HG02885 (cell line): ENCODE measurements around the gene PIGR.
A peak's percentile ranks its signal among the peaks of the same experiment; 100 is the strongest.

ENCODE experiments used
- ATAC-seq: cut with Tn5 transposase; IDR thresholded peaks from one replicate; pipeline ENCODE4 v1.9.1; 2021; ENCODE audit warnings: mild to moderate bottlenecking; ENCODE audit not compliant: unreplicated experiment, poor library complexity

PIGR gene

DNA sequence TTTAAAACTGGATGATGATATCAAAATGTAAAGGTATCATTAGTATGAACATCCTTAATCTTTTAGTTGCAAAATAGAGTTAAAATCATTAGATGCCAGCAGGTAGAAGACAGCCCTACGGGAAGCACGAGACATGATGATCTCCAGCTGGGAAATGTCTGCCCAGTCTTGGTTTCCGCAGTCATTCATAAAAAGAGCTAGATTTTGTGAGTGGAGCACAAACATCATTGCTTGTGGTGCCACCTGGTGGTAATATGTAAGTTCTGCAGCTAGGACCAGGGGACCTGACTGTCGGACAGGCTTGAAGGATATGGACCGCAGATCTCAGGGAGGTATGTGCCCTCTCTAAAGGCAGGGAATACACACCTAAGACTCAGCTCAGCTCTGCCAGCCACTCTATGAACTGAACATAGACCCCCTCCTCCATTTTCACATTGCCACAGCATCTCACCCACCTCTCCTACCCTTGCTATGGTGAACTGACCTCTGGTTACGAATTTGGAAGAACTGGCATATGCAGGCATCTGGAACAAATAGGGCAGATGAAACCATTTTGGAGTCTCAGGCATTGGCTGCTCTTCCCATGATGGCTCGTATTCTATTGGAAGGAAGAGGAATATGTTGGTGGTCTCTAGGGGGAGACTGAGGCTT is 33.7 kb downstream of the PIGR start:
- ATAC-seq: no peak

DNA sequence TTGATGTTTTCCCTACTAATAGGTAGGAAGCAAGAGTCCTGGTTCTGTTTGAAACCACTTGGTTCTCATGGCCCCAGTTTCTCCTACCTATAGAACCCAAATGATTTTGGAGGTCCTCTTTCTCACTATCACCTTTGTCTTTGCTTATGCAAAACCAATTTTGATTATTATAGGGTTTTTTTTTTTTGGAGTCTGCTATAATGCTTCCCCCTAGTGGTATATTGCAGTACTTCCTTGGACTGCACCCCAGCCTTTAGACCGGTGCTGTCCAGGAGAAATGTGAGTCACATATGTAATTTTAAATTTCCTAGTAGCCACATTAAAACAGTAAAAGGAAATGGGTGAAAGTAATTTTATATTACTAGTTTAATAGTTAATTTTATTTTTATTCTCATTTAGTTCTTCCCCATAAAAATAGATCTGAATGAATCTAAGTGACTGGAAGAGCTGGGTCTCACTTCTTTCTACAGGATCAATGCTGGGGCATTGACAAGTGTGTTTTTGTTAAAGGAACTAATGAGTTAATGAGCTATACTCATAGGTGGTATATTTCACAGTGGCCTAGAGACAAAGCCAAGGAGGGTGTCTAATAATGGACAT is 35.1 kb downstream of the PIGR start:
- ATAC-seq: no peak

DNA sequence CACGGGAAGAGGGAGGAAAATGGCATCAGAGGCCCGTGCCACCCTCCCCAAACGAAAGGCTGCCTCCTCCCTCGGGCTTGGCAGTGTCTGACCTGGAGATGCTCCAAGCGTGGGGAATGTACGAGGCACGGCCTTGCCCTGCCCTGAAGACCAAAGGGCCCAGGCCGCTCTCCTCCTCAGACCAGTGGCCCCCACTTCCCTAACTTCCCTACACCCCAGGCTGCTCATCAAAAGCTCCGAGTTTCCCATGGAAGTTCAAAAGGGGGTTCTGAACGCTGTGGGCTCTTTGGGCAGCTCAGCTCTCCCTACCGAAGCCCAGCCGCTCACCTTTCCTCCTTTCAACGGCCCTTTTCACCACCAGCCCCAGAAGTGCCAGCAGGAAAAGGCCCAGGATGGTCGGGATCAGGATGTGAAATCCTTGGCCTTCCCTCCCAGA is 36.4 kb downstream of the PIGR start:
- no peak for ATAC-seq

DNA sequence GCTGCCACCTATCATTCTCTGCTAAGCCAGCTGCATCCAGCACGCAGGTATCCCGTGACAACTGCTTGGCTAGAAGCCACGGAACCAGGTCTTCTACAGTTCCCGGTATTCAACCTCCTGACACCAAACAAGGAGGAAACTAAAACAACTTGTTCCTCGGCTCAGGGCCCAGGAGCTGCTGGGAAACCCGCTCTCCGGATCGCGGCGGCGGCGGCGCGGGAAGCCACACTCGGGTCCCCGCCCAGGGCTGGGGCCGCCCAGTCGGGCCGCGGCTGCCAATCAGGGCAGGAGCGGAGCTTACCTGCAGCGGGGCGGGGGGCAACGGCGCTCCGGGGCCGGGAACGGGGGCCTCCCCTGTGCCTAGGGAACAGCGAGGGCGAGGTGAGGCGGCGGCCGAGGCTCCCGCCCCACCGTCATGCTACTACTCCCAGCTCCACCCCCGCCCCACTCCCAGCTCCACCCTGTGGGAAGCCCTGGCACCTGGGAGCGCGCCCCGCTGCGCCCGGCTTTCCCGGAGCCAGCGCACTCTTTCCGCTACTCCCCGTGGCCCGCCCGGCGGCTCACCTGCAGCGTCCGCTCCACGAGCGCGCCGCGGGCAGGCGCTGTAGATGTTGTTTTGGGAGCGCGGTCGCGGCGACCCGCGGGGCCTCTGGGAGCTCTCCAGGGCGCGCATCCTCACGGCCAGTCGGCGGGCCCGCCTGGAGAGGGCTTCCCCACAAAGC is 36.9 kb downstream of the PIGR start:
- no peak for ATAC-seq

DNA sequence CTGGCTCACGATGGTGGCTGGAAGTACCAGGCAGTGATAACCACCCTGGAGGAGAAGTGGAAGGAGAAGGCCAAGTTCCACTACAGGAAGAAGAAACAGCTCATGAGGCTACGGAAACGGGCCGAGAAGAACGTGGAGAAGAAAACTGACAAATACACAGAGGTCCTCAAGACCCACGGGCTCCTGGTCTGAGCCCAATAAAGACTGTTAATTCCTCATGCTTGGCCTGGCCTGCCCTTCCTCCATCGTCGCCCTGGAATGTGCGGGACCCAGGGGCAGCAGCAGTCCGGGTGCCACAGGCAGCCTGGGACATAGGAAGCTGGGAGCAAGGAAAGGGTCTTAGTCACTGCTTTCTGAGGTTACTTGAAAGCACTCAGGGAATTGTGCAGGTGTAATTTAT is 38.2 kb downstream of the PIGR start:
- ATAC-seq: no peak

DNA sequence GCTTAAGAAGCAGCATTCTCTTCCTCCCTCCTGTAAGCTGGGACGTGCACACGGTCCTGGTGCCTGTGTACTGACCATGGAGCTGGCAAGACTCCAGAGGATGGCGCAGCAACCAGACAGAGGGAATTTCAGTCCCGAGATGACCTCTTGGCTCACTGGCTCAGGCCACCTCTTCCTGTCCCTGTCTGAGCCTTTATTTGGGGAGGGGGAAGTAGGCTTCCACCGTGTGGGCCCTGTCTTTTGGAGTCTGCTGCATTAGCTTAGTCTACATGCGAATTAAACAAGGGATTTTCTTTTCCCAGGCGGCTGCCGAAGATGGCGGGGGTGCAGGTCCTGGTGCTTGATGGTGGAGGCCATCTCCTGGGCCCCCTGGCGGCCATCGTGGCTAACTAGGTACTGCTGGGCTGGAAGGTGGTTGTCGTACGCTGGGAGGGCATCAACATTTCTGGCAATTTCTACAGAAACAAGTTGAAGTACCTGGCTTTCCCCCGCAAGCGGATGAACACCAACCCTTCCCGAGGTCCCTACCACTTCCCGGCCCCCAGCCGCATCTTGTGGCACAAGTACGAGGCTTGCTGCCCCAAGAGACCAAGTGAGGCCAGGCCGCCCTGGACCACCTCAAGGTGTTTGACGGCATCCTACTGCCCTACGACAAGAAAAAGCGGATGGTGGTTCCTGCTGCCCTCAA is 38.8 kb downstream of the PIGR start:
- no peak for ATAC-seq

DNA sequence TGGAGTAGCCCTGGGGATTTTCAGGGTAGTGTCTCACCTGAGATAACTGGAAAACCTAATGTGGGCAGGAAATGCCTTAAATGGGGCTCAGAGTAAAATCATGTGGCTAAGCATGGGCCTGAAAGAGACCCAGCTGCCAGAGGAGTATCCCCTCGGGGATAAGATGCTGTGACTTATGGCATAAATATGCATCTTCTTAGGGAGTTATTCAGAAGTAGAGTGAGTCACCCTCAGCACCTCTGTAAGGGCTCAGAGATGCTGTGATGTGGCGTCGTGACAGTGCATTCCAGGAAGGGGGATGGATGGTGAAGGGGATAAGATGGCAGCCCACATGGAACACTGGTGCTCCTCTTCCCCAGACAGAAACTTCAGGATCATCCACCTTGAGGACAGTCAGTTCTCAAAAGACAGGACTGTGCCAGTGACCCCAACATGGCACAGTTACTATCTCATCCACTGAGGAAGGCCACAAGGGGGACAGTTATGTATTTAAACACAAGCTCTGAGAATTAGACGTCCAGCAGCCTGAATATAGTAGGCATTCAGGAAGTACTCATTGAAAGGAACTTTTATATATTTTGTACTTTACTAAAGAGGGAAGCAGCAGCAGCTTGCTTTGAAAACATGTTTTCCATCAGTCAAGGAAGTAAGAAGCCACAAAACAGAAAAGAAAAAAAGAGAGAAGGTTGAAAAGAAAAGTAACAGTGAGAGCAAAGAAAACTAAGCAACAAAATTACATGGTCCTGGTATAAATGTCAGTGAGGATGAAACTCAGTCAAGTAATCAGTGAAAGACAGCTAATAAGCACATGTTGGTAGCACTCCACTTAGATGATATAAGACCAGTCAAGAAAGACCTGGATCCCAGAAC is 40.7 kb downstream of the PIGR start:
- peak; percentile 67 for ATAC-seq

DNA sequence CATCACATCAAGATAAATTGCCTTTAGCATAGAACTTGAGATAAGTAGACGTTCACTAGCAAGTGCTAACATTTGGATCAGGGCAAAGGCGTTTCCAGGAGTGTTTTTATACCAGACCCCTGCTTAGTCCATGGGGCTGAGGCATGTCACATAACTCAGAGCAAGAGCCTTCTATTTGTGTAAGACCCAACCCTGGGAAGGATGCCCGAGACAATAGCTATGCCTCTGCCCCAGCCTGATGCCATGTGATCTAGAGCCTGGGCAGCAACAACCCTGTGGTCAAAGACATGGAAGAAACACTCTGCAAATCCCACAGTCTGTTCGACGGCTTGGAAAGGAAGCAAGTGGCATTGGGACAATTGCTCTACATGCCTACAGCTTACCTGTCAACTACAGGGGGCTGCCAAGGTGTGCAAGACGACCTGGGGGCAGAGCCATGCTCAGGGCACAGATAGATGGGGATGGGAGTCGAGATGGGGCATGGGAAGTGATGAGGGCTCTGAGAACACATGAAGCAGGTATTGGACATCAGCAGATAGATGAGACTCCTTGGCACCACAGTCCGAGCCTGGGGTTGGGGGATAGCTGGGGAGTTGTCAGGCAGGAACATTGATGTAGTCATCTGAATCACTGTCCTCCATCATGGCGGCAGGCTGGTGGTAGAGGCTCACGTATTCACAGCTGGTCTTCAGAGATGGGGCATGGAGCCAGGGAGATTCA is 41.7 kb downstream of the PIGR start:
- ATAC-seq: no peak

DNA sequence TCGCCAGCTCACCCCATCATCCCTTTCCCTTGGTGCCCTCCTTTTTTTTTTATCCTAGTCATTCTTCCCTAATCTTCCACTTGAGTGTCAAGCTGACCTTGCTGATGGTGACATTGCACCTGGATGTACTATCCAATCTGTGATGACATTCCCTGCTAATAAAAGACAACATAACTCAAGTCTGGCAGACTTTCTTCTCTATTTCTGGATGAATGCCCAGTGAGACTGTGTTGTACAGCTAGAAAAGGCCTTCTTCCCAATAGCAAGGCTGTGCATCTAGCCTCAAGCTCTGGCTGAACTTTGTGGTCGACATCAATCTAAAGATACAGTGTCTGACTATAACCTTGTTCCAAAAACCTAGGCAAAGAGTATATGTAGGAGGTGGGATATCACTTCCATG is 42.6 kb downstream of the PIGR start:
- no peak for ATAC-seq

DNA sequence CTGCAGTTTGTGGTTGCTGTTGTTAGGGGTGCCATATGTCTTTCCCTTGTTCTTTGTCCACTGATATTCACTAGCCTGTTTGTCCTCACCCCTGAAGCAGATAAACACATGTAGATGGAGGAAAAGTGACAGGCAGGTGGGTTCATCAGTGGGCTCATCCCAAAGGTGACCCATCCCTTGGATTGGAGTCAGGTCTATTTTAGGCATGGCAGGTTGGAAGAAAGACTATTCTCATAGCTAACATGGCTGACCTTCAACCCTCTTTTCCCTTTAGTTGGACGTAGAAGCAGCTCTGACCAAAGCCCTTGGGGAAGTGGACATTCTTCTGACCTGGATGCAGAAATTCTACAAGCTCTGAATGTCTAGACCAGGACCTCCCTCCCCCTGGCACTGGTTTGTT is 43.6 kb downstream of the PIGR start:
- ATAC-seq: no peak

DNA sequence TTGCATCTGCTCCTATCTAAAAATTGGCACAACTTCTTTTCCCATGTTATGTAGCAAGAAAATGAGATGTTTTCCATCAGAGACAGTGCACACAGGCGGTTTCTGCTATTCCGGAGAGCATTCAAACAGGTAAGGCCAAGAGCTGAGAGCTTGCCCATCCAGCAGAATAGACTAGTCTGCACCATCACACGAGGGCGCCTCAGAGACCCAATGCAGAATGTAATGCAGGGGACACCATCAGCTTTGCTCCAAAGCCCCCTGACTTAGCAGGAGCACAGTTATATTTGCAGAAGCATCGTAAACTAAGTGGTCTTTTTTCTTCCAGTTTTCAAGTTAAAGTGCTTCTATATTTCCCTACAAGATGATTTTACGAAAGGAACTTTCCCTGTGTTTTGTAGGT is 44.3 kb downstream of the PIGR start:
- ATAC-seq: no peak

DNA sequence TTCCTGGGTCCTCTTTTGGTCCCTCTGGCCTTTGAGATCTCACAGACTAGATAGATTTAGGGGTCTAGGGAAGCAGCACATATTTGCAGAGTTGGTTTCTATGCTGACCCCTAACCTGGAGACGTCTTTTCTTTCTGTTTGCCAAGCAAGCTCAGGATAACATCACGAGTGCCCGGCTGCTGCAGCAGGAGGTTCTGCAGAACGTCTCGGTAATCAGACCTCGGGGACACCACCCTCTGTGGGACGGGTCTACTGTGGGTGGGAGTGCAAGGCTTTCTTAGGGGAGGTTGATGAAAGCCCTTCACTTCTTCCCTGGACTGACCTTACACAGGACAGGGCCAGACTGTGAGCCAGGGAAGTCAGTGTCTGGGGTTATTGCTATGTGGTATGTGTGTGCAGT is 46.1 kb downstream of the PIGR start:
- ATAC-seq: no peak

DNA sequence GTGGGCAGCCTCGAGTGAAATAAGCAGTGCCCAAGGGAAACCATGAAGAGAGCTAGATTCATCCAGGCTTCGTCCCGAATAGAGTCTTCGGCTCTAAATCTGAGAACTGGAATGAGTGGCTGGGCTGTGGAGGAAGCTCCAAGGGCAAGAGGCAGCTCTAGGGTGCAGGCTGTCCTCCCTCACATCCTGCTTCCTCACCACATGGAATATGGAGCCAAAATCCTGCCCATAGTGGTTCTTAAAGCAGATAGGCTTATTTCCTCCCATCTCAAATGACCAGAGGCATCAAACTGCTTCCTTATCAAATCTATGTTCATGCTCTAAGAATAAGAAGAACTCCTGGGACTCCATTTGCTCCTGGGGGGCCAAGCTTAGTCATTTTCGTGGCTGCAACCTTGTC is 46.5 kb downstream of the PIGR start:
- ATAC-seq: no peak

DNA sequence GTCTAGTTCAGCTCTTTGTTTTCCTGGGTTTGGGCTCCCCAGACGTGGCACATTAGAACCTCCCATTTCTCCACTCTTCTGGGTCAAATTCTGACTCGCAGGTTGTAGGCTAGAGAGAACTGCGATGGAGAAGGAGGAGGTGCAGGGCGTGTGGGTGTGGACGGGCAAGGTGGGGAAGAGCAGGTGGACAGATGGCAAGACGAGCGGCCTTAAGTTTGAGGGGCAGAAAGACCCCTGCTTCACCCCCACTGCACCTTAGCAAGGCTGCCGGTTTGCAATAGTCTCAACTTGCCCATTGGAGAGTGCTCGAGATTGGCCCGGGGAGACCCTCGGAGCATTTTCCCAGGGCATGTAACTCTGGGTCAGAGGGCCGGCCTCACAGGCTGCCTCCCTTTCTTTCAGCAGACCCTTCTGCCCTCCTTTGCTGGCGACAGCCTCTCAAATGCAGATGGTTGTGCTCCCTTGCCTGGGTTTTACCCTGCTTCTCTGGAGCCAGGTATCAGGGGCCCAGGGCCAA is 47.3 kb downstream of the PIGR start:
- ATAC-seq: no peak

DNA sequence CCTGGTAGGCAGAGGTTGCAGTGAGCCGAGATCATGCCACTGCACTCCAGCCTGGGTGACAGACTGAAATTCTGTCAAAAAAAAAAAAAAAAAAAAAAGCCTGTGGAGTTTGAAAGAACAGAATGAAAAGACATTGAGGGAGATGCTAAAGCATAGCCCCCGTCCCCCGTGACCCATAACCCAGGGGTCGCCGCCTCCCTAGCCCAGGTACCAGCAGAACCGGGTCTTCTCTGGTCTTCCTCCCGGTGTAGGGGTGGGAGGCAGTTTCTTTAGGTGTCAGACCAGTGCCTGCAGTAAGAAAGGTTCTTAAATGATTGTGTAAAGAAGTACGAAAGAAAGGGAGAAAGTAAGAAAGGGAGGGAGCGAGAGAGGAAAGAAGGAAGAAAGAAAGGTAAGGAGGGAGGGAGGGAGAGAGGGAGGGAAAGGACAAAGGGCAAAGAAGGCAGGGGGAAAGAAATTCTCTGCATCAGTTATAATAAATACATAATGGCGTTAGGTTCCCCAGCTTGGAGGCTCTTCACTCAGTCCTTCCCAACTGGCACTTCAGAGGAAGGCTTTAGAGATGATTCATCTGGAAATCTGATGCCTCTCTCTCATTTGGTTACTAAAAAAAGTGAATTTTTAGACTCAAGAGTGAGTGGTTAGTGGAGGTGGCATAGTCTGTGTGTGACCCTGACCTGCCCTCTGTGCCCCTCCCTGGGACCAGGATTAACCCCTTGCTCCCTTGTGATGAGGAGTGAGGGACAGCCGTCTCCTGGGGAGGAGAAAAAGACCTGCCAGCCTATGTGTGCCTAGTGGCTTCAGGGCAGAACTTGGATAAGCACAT is 48.0 kb downstream of the PIGR start:
- no peak for ATAC-seq

DNA sequence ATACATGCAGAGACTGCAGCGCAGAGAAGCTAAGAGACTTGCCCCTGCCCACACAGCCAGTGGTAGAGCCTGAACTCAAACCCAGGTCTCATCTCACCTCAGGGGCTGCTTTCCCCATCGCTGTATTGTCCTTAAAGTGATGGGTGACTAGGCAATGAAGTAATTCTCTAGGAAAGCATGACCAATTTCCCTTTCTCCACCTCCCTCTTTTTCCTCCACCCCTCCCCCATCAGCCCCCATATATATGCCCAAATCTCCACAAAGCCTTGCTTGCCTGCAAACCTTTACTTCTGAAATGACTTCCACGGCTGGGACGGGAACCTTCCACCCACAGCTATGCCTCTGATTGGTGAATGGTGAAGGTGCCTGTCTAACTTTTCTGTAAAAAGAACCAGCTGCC is 49.1 kb downstream of the PIGR start, which contains the start of gene IL24:
IL24 (plus strand) TSS at position 269 of the 400 bp plus-strand sequence. CDS start 390 bp downstream, outside the sequence.
- ATAC-seq: no peak

DNA sequence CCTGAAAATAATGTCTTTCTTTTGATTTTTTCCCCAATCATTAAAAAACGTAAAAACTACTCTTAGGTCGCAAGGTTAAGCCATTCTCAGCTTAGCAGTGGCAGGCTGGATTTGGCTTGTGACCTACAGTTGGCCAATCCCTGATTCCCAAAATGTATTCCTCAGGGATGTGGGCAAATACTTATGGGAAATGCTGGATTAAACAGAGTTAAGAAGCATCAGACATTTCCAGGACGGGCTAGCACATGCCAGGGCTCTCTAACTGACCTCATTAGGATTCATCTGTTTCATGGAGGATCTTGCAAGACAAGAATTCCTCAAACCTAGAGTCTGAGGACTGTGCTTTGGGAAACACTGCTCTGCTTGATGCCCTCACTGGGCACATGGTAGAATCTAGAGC is 50.0 kb downstream of the PIGR start:
- ATAC-seq: no peak

DNA sequence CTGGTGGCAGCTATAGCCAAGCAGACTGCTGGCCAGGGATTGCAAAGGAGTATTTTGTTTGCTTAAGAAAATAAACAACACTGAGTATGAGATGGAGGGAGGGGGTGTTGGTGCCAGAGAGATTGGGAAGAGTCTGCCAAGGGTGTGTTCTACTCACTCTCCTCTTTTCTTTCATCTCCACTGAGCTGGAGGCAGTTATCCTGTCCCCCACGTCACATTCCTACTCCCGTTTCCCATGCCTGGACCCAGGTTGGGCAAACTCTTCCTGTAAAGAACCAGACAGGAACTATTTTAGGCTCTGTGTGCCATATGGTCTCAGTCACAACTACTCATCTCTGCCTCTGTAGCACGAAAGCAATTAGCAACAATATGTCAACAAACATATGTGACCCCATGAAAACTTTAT is 50.4 kb downstream of the PIGR start:
- ATAC-seq: no peak
